HepG2 (cell line): ENCODE measurements around the gene ATR. TPM values are rescaled to one million over a fixed set of nuclear protein-coding genes. Genes with fewer than 3 reads are reported as not detected.
A peak's percentile ranks its signal among the peaks of the same experiment; 100 is the strongest.

Source experiments
- FOSL2 ChIP-seq: sonication (generic); formaldehyde crosslinking; IDR thresholded peaks from 2 replicates; pipeline ENCODE4 v1.4.0; 2020; ENCODE audit warnings: missing genetic modification reagents
- FOXM1 ChIP-seq: sonication (generic); formaldehyde crosslinking; IDR thresholded peaks from 2 replicates; pipeline ENCODE4 v1.5.0; 2020; ENCODE audit warnings: missing genetic modification reagents
- GFI1 ChIP-seq: sonication (generic); formaldehyde crosslinking; IDR thresholded peaks from 2 replicates; pipeline ENCODE4 v1.5.0; 2020; ENCODE audit warnings: missing genetic modification reagents, mild to moderate bottlenecking, borderline replicate concordance
- KLF11 ChIP-seq: IDR thresholded peaks from 2 replicates; pipeline ENCODE4 v1.6.1; 2016; ENCODE audit warnings: missing compliant biosample characterization
- MEIS1 ChIP-seq: sonication (generic); formaldehyde crosslinking; IDR thresholded peaks from 2 replicates; pipeline ENCODE4 v1.9.0; 2021; ENCODE audit warnings: mild to moderate bottlenecking, missing genetic modification reagents, moderate library complexity, borderline replicate concordance
- MYNN ChIP-seq: sonication (generic); formaldehyde crosslinking; IDR thresholded peaks from 2 replicates; pipeline ENCODE4 v1.4.0; 2020; ENCODE audit warnings: mild to moderate bottlenecking, low read depth, missing genetic modification reagents
- NFE2 ChIP-seq: sonication (generic); formaldehyde crosslinking; IDR thresholded peaks from 2 replicates; pipeline ENCODE4 v1.4.0; 2020; ENCODE audit warnings: missing genetic modification reagents
- NFIC ChIP-seq: IDR thresholded peaks from 2 replicates; pipeline ENCODE4 v1.6.1; 2012; ENCODE audit warnings: mild to moderate bottlenecking, low read length, inconsistent platforms
- NR2F6 ChIP-seq, 2 experiments: IDR thresholded peaks; 2 replicates each; pipeline ENCODE4 v1.6.1; 2016; ENCODE audit warnings: antibody characterized with exemption in 1 of 2, mild to moderate bottlenecking in 1 of 2
- NR3C1 ChIP-seq: sonication (generic); formaldehyde crosslinking; IDR thresholded peaks from 2 replicates; pipeline ENCODE4 v1.4.0; 2020; ENCODE audit warnings: missing genetic modification reagents
- PHB2 ChIP-seq: fragments of 450-650 bp; IDR thresholded peaks from 2 replicates; pipeline ENCODE4 v1.6.1; 2018; ENCODE audit not compliant: partially characterized antibody
- POLR2G ChIP-seq: fragments of 200-400 bp; formaldehyde crosslinking; IDR thresholded peaks from 2 replicates; pipeline ENCODE4 v1.6.1; 2018; ENCODE audit warnings: mild to moderate bottlenecking, low read depth, low read length, moderate library complexity
- SKI ChIP-seq: fragments of 450-650 bp; IDR thresholded peaks from one replicate; pipeline ENCODE4 v1.6.1; 2018; ENCODE audit warnings: mild to moderate bottlenecking; ENCODE audit not compliant: partially characterized antibody
- SOX13 ChIP-seq, 3 experiments: fragments of 450-650 bp in 1 of 3; sonication (generic) in 1 of 3; formaldehyde crosslinking in 1 of 3; IDR thresholded peaks in 2 of 3; conservative IDR thresholded peaks in 1 of 3; 2 replicates each; pipeline versions ENCODE4 v1.5.0 to v1.6.1; 2016 to 2020; ENCODE audit warnings: antibody characterized with exemption in 1 of 3, mild to moderate bottlenecking in 1 of 3, missing compliant biosample characterization in 1 of 3, missing genetic modification reagents in 1 of 3, moderate library complexity in 1 of 3
- ZNF33A ChIP-seq: sonication (generic); formaldehyde crosslinking; IDR thresholded peaks from 2 replicates; pipeline ENCODE4 v1.5.1; 2020; ENCODE audit warnings: missing genetic modification reagents, mild to moderate bottlenecking, moderate library complexity, borderline replicate concordance
- polyA plus RNA-seq, 8 experiments: library from polyadenylated mRNA; depleted of rRNA in 3 of 8; stranded (reverse) in 7 of 8; unstranded in 1 of 8; fragments of >200 nt; fragmentation: Illumina TruSeq in 4 of 8; extraction: Trizol in 4 of 8; gene quantifications; 2 replicates each; pipeline versions ENCODE4 v1.2.1 to v1.2.3, GENCODE V29; 2011 to 2016; ENCODE audit warnings: low read depth in 4 of 8, missing spikeins in 1 of 8, mixed read lengths in 1 of 8; ENCODE audit not compliant: insufficient read depth in 1 of 8
- total RNA-seq, 5 experiments: library from RNA; depleted of rRNA; stranded (reverse); fragments of >200 nt; fragmentation: Illumina TruSeq; extraction: Trizol; gene quantifications; 2 replicates each; pipeline ENCODE4 v1.2.3, GENCODE V29; 2016; ENCODE audit warnings: low read depth in 1 of 5
- TF ChIP-seq, protein P1 (sequence below): IDR thresholded peaks from 2 replicates; pipeline ENCODE4 v1.4.0; 2020; ENCODE audit warnings: mild to moderate bottlenecking, missing genetic modification reagents
- TF ChIP-seq, protein P2 (sequence below): IDR thresholded peaks from 2 replicates; pipeline ENCODE4 v1.6.1; 2012; ENCODE audit warnings: inconsistent platforms
- TF ChIP-seq, protein P3 (sequence below): sonication (generic); formaldehyde crosslinking; IDR thresholded peaks from 2 replicates; pipeline ENCODE4 v1.4.0; 2020; ENCODE audit warnings: missing genetic modification reagents
- TF ChIP-seq, protein P4 (sequence below): sonication (generic); formaldehyde crosslinking; conservative IDR thresholded peaks from 2 replicates; pipeline ENCODE4 v1.4.0; 2020; ENCODE audit warnings: missing genetic modification reagents
- TF ChIP-seq, protein P5 (sequence below): IDR thresholded peaks from 2 replicates; pipeline ENCODE4 v1.6.1; 2016; ENCODE audit warnings: mild to moderate bottlenecking, missing biosample characterization, missing genetic modification reagents
- TF ChIP-seq, protein P6 (sequence below): IDR thresholded peaks from 2 replicates; pipeline ENCODE4 v1.6.1; 2016; ENCODE audit warnings: missing compliant biosample characterization, missing genetic modification reagents, borderline replicate concordance

Gene ATR
- total and polyA plus RNA-seq, 2 of the 13 experiments (the other 11 are each of a cell fraction or from before 2014, with no cell fraction given): 6.6 to 17.0 TPM

DNA sequence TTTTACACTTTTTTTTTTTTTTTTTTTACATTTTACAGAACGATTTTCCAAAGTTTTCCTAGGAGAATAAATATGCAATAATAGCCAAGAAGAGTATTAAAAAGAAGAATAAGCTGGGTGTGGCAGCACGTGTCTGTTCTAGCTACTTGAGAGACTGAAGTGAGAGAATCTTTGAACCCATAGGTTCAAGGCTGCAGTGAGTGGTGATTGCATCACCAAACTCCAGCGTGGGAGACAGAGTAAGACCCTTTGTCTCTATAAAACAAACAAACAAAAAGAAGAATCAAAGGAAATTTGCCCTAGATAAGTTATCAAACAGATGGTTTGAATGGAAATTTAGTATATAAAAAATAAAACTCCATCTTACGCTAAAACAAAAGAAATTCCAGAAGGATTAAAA is 144.0 kb downstream of the ATR start (continued):
- TF ChIP-seq, protein P1, sequence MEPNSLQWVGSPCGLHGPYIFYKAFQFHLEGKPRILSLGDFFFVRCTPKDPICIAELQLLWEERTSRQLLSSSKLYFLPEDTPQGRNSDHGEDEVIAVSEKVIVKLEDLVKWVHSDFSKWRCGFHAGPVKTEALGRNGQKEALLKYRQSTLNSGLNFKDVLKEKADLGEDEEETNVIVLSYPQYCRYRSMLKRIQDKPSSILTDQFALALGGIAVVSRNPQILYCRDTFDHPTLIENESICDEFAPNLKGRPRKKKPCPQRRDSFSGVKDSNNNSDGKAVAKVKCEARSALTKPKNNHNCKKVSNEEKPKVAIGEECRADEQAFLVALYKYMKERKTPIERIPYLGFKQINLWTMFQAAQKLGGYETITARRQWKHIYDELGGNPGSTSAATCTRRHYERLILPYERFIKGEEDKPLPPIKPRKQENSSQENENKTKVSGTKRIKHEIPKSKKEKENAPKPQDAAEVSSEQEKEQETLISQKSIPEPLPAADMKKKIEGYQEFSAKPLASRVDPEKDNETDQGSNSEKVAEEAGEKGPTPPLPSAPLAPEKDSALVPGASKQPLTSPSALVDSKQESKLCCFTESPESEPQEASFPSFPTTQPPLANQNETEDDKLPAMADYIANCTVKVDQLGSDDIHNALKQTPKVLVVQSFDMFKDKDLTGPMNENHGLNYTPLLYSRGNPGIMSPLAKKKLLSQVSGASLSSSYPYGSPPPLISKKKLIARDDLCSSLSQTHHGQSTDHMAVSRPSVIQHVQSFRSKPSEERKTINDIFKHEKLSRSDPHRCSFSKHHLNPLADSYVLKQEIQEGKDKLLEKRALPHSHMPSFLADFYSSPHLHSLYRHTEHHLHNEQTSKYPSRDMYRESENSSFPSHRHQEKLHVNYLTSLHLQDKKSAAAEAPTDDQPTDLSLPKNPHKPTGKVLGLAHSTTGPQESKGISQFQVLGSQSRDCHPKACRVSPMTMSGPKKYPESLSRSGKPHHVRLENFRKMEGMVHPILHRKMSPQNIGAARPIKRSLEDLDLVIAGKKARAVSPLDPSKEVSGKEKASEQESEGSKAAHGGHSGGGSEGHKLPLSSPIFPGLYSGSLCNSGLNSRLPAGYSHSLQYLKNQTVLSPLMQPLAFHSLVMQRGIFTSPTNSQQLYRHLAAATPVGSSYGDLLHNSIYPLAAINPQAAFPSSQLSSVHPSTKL (CRISPR knock-in tag): peak; percentile 68
- TF ChIP-seq KLF11 (CRISPR knock-in tag) (no peak), FOSL2 (CRISPR knock-in tag) (0 out of 2 replicates have a peak, but pooled peaks have one; percentile 21), NFE2 (no peak), FOXM1 (CRISPR knock-in tag) (no peak), SOX13 (IDR thresholded peaks at IDR 0.05) (no peak), SOX13 (CRISPR knock-in tag; conservative IDR thresholded peaks at IDR 0.05 in 1 of 2, IDR thresholded peaks at IDR 0.05 in 1 of 2) (peak in 1 of 2 experiments; percentile 86; a peak in 2 of 4 replicates), NR2F6 (IDR thresholded peaks at IDR 0.05) (no peak), NR2F6 (CRISPR knock-in tag; IDR thresholded peaks at IDR 0.05) (no peak), MYNN (CRISPR knock-in tag) (no peak), NR3C1 (CRISPR knock-in tag) (no peak), SKI (no peak), POLR2G (no peak), NFIC (no peak), MEIS1 (CRISPR knock-in tag) (no peak), ZNF33A (CRISPR knock-in tag) (no peak), GFI1 (CRISPR knock-in tag) (no peak), PHB2 (no peak)
- TF ChIP-seq, protein P2, sequence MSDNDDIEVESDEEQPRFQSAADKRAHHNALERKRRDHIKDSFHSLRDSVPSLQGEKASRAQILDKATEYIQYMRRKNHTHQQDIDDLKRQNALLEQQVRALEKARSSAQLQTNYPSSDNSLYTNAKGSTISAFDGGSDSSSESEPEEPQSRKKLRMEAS: 0 out of 2 replicates have a peak, but pooled peaks have one; percentile 17
- TF ChIP-seq, protein P3, sequence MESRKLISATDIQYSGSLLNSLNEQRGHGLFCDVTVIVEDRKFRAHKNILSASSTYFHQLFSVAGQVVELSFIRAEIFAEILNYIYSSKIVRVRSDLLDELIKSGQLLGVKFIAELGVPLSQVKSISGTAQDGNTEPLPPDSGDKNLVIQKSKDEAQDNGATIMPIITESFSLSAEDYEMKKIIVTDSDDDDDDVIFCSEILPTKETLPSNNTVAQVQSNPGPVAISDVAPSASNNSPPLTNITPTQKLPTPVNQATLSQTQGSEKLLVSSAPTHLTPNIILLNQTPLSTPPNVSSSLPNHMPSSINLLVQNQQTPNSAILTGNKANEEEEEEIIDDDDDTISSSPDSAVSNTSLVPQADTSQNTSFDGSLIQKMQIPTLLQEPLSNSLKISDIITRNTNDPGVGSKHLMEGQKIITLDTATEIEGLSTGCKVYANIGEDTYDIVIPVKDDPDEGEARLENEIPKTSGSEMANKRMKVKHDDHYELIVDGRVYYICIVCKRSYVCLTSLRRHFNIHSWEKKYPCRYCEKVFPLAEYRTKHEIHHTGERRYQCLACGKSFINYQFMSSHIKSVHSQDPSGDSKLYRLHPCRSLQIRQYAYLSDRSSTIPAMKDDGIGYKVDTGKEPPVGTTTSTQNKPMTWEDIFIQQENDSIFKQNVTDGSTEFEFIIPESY (CRISPR knock-in tag): no peak
- TF ChIP-seq, protein P4, sequence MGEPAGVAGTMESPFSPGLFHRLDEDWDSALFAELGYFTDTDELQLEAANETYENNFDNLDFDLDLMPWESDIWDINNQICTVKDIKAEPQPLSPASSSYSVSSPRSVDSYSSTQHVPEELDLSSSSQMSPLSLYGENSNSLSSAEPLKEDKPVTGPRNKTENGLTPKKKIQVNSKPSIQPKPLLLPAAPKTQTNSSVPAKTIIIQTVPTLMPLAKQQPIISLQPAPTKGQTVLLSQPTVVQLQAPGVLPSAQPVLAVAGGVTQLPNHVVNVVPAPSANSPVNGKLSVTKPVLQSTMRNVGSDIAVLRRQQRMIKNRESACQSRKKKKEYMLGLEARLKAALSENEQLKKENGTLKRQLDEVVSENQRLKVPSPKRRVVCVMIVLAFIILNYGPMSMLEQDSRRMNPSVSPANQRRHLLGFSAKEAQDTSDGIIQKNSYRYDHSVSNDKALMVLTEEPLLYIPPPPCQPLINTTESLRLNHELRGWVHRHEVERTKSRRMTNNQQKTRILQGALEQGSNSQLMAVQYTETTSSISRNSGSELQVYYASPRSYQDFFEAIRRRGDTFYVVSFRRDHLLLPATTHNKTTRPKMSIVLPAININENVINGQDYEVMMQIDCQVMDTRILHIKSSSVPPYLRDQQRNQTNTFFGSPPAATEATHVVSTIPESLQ (CRISPR knock-in tag): no peak
- TF ChIP-seq, protein P5, sequence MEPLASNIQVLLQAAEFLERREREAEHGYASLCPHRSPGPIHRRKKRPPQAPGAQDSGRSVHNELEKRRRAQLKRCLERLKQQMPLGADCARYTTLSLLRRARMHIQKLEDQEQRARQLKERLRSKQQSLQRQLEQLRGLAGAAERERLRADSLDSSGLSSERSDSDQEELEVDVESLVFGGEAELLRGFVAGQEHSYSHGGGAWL (CRISPR knock-in tag): no peak
- TF ChIP-seq, protein P6, sequence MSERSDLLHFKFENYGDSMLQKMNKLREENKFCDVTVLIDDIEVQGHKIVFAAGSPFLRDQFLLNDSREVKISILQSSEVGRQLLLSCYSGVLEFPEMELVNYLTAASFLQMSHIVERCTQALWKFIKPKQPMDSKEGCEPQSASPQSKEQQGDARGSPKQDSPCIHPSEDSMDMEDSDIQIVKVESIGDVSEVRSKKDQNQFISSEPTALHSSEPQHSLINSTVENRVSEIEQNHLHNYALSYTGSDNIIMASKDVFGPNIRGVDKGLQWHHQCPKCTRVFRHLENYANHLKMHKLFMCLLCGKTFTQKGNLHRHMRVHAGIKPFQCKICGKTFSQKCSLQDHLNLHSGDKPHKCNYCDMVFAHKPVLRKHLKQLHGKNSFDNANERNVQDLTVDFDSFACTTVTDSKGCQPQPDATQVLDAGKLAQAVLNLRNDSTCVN (CRISPR knock-in tag): no peak
